HepG2 (cell line): ENCODE measurements around the gene YEATS4. TPM values are rescaled to one million over a fixed set of nuclear protein-coding genes. Genes with fewer than 3 reads are reported as not detected.

ENCODE experiments used
- ATAC-seq: fragments of 200-7000 bp; cut with Tn5 transposase; 3 replicates; pipeline ENCODE4 v1.9.1; 2020; ENCODE audit warnings: mild to moderate bottlenecking, moderate library complexity
- BruUV-seq: library from RNA; stranded (reverse); fragments of 400-500 nt; replicated peaks from 2 replicates; lab custom pipeline; 2021; lab: Mats Ljungman, UMichigan
- CTCF ChIA-PET: fragments of 300-600 bp; formaldehyde crosslinking; extraction: SDS; loops from one replicate; lab custom pipeline; 2021; ENCODE audit warnings: low total read pairs, inconsistent platforms, low intra/inter-chr PET ratio; lab: Yijun Ruan, JAX
- POLR2A ChIA-PET: fragments of 350-600 bp; sonication (Branson Sonifier 250); formaldehyde crosslinking; loops from one replicate; lab custom pipeline; 2020; ENCODE audit warnings: antibody characterized with exemption, inconsistent platforms; lab: Yijun Ruan, JAX
- DNase-seq: peaks from one replicate; pipeline ENCODE4 v3.0.0-alpha.2; 2015; ENCODE audit warnings: low spot score
- FAIRE-seq: peaks from 3 replicates; lab custom pipeline; 2011; peaks lifted over from hg19 to GRCh38; lab: Jason Lieb, UNC
- H2AFZ ChIP-seq: one replicate; pipeline ENCODE4 v1.6.1; 2011; ENCODE audit warnings: low read length, inconsistent platforms
- H3K27ac ChIP-seq: fragments of 300-600 bp; 3 replicates; pipeline ENCODE4 v1.8.0; 2011; ENCODE audit warnings: mixed run types, mild to moderate bottlenecking, mixed read lengths, low read length, inconsistent platforms; ENCODE audit not compliant: insufficient read depth; ENCODE audit errors: extremely low read length
- H3K27me3 ChIP-seq, 2 experiments: fragments of 200-600 bp in 1 of 2; 2 replicates in 1 of 2; 3 replicates in 1 of 2; pipeline versions ENCODE4 v1.6.0 to v1.8.0; 2011; ENCODE audit warnings: low read length in 2 of 2, mild to moderate bottlenecking in 2 of 2, moderate library complexity in 2 of 2, inconsistent platforms in 1 of 2; ENCODE audit not compliant: insufficient read depth in 2 of 2, control insufficient read depth in 1 of 2
- H3K36me3 ChIP-seq, 2 experiments: fragments of 200-600 bp in 1 of 2; replicated peaks in 1 of 2; 2 replicates in 1 of 2; 3 replicates in 1 of 2; pipeline versions ENCODE4 v1.5.1 to v1.8.0; 2011; ENCODE audit warnings: low read length in 2 of 2, inconsistent platforms in 1 of 2; ENCODE audit not compliant: insufficient read depth in 2 of 2, control insufficient read depth in 1 of 2
- H3K4me1 ChIP-seq: 2 replicates; pipeline ENCODE4 v1.5.1; 2012; ENCODE audit warnings: low read length, inconsistent platforms; ENCODE audit not compliant: insufficient read depth
- H3K4me2 ChIP-seq: 2 replicates; pipeline ENCODE4 v1.6.0; 2011; ENCODE audit warnings: low read depth, low read length, inconsistent platforms
- H3K4me3 ChIP-seq, 3 experiments: fragments of 200-600 bp in 1 of 3; sonication (generic), shearing (Covaris generic) in 1 of 3; replicated peaks in 1 of 3; 2 replicates each; pipeline ENCODE4 v1.5.1; 2011 to 2016; ENCODE audit warnings: low read length in 3 of 3, inconsistent platforms in 2 of 3, low read depth in 2 of 3, mild to moderate bottlenecking in 2 of 3, control low read depth in 1 of 3, mixed read lengths in 1 of 3; ENCODE audit not compliant: insufficient read depth in 1 of 3
- H3K79me2 ChIP-seq: one replicate; pipeline ENCODE4 v1.6.1; 2011; ENCODE audit warnings: low read length, inconsistent platforms; ENCODE audit not compliant: insufficient read depth
- H3K9ac ChIP-seq: 2 replicates; pipeline ENCODE4 v1.6.0; 2011; ENCODE audit warnings: mild to moderate bottlenecking, low read depth, low read length, inconsistent platforms; ENCODE audit not compliant: insufficient read depth
- H3K9me3 ChIP-seq: 2 replicates; pipeline ENCODE4 v1.5.1; 2012; ENCODE audit warnings: mild to moderate bottlenecking, low read length
- H4K20me1 ChIP-seq: 2 replicates; pipeline ENCODE4 v1.6.0; 2011; ENCODE audit warnings: inconsistent platforms, mild to moderate bottlenecking, low read length, moderate library complexity; ENCODE audit not compliant: insufficient read depth
- ARNT ChIP-seq: fragments of 450-650 bp; IDR thresholded peaks from 2 replicates; pipeline ENCODE4 v1.6.1; 2017
- ATF7 ChIP-seq, 2 experiments: fragments of 450-650 bp in 1 of 2; sonication (generic) in 1 of 2; formaldehyde crosslinking in 1 of 2; IDR thresholded peaks; 2 replicates each; pipeline versions ENCODE4 v1.4.0 to v1.6.1; 2016 to 2020; ENCODE audit warnings: antibody characterized with exemption in 1 of 2, mild to moderate bottlenecking in 1 of 2, missing genetic modification reagents in 1 of 2
- FOXO1 ChIP-seq: sonication (generic); formaldehyde crosslinking; IDR thresholded peaks from 2 replicates; pipeline ENCODE4 v1.4.0; 2020; ENCODE audit warnings: missing genetic modification reagents
- KDM3A ChIP-seq: IDR thresholded peaks from 2 replicates; pipeline ENCODE4 v1.6.1; 2018; ENCODE audit warnings: low read depth, missing compliant biosample characterization
- KLF15 ChIP-seq: sonication (generic); formaldehyde crosslinking; IDR thresholded peaks from 2 replicates; pipeline ENCODE4 v1.8.1; 2023; ENCODE audit warnings: borderline replicate concordance, mild to moderate bottlenecking, inconsistent platforms, missing genetic modification reagents, mixed read lengths
- NFATC3 ChIP-seq: sonication (generic); formaldehyde crosslinking; IDR thresholded peaks from 2 replicates; pipeline ENCODE4 v1.5.1; 2020; ENCODE audit warnings: mild to moderate bottlenecking, missing genetic modification reagents
- NONO ChIP-seq, 2 experiments: fragments of 450-650 bp in 1 of 2; sonication (generic) in 1 of 2; formaldehyde crosslinking in 1 of 2; IDR thresholded peaks in 1 of 2; conservative IDR thresholded peaks in 1 of 2; 2 replicates each; pipeline versions ENCODE4 v1.6.1 to v1.8.0; 2017 to 2022; ENCODE audit warnings: mild to moderate bottlenecking in 1 of 2, missing genetic modification reagents in 1 of 2, moderate library complexity in 1 of 2
- PAF1 ChIP-seq: IDR thresholded peaks from 2 replicates; pipeline ENCODE4 v1.6.1; 2016; ENCODE audit warnings: missing genetic modification reagents, missing compliant biosample characterization
- SP4 ChIP-seq: sonication (generic); formaldehyde crosslinking; IDR thresholded peaks from 2 replicates; pipeline ENCODE4 v1.8.1; 2023; ENCODE audit warnings: mild to moderate bottlenecking, missing genetic modification reagents
- SSRP1 ChIP-seq: IDR thresholded peaks from 2 replicates; pipeline ENCODE4 v1.6.1; 2016; ENCODE audit warnings: control low read depth
- TRIM24 ChIP-seq: sonication (generic); formaldehyde crosslinking; IDR thresholded peaks from 2 replicates; pipeline ENCODE4 v1.8.0; 2022; ENCODE audit warnings: mild to moderate bottlenecking, missing genetic modification reagents
- ZBTB42 ChIP-seq: sonication (generic); formaldehyde crosslinking; IDR thresholded peaks from 2 replicates; pipeline ENCODE4 v1.5.0; 2020; ENCODE audit warnings: mild to moderate bottlenecking, missing genetic modification reagents
- ZNF225 ChIP-seq: sonication (generic); formaldehyde crosslinking; IDR thresholded peaks from 2 replicates; pipeline ENCODE4 v1.4.0; 2020; ENCODE audit warnings: mild to moderate bottlenecking, missing genetic modification reagents
- ZNF276 ChIP-seq: sonication (generic); formaldehyde crosslinking; IDR thresholded peaks from 2 replicates; pipeline ENCODE4 v1.4.0; 2020; ENCODE audit warnings: mild to moderate bottlenecking, low read depth, missing genetic modification reagents
- ZNF788 ChIP-seq: sonication (generic); formaldehyde crosslinking; IDR thresholded peaks from 2 replicates; pipeline ENCODE4 v1.5.0; 2020; ENCODE audit warnings: mild to moderate bottlenecking, missing genetic modification reagents, borderline replicate concordance
- WGBS: methylation state at CpG from one replicate; pipeline ENCODE4 v1.1.6; 2017; ENCODE audit warnings: low lambda C conversion rate; 5-methylcytosine and 5-hydroxymethylcytosine counted together
- in situ Hi-C: cut with HindIII; loops from 2 replicates; pipeline ENCODE4 v1.10.0; 2017; ENCODE audit warnings: low pct_unique_long_range_greater_than_20kb; ENCODE audit not compliant: extremely low pct_ligation_motif_present
- intact Hi-C: fragments of 100-400 bp; cut with micrococcal nuclease; formaldehyde crosslinking; loops from one replicate; pipeline ENCODE4 v1.10.0; 2022; ENCODE audit not compliant: unreplicated experiment
- polyA plus RNA-seq, 8 experiments: library from polyadenylated mRNA; depleted of rRNA in 3 of 8; stranded (reverse) in 7 of 8; unstranded in 1 of 8; fragments of >200 nt; fragmentation: Illumina TruSeq in 4 of 8; extraction: Trizol in 4 of 8; gene quantifications; 2 replicates each; pipeline versions ENCODE4 v1.2.1 to v1.2.3, GENCODE V29; 2011 to 2016; ENCODE audit warnings: low read depth in 4 of 8, missing spikeins in 1 of 8, mixed read lengths in 1 of 8; ENCODE audit not compliant: insufficient read depth in 1 of 8
- total RNA-seq, 5 experiments: library from RNA; depleted of rRNA; stranded (reverse); fragments of >200 nt; fragmentation: Illumina TruSeq; extraction: Trizol; gene quantifications; 2 replicates each; pipeline ENCODE4 v1.2.3, GENCODE V29; 2016; ENCODE audit warnings: low read depth in 1 of 5
- TF ChIP-seq, protein P1 (sequence below): sonication (generic); formaldehyde crosslinking; IDR thresholded peaks from 2 replicates; pipeline ENCODE4 v1.8.1; 2023; ENCODE audit warnings: mild to moderate bottlenecking, missing genetic modification reagents, borderline replicate concordance
- TF ChIP-seq, protein P2 (sequence below): sonication (generic); formaldehyde crosslinking; IDR thresholded peaks from 2 replicates; pipeline ENCODE4 v1.5.1; 2020; ENCODE audit warnings: missing genetic modification reagents, mild to moderate bottlenecking, borderline replicate concordance

Gene YEATS4
- total and polyA plus RNA-seq, 2 of the 13 experiments (the other 11 are each of a cell fraction or from before 2014, with no cell fraction given): 16.8 to 45.0 TPM

DNA sequence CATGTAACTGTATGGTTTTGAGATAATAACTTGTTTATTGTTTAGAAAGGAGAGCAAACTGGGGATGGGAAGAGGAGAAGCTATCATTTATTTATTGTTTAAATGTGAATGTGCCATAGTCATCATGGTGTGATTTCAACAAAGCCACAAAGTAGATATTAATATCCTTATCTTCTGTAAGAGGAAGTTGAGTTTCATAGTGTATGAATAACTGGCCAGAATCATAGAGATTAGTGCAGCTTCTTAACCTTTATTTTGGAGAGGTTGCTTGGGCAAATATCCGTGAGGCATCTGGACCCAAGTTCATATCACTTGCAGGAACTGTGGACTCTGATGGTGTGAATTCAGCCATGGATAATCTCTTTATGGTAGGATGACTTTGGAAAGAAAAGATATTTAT, 38.2 kb upstream of the YEATS4 start (continued):
- TF ChIP-seq ZNF276 (no peak), ZBTB42 (CRISPR knock-in tag) (no peak)
- TF ChIP-seq, protein P1, sequence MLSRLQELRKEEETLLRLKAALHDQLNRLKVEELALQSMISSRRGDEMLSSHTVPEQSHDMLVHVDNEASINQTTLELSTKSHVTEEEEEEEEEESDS (CRISPR knock-in tag): no peak

- Histone ChIP-seq H3K9ac (no peak overlapping the region), H3K79me2 (peaks cover 20% of the 10 kb centered on the region), H3K36me3 (peaks cover 3 to 7% of the 10 kb centered on the region in 2 experiments), H3K4me3 (no peak overlapping the region), H3K9me3 (peaks cover 5% of the 10 kb centered on the region; the same call in 1 of the 2 replicates), H3K4me2 (no peak overlapping the region), H3K27me3 (no peaks in the 10 kb centered on the region), H3K27ac (peak overlapping the region; percentile 22), H3K4me1 (peaks cover 74% of the 10 kb centered on the region), H4K20me1 (no peaks in the 10 kb centered on the region), H2AFZ (no peak overlapping the region)
- POLR2A ChIA-PET: interaction anchor here (1.2 kb wide), 1 partner anchor 8 kb away, joined by 3 read pairs; no protein-coding TSS in a partner anchor
- no peak for DNase-seq
- 90% methylated on average over 2 of the region's 2 CpGs for WGBS
- BruUV-seq: no TSS peak
- ATAC-seq: peak; percentile 54
- intact Hi-C loops (no loop called here), in situ Hi-C loops (no loop called here)
- no peak for FAIRE-seq
- CTCF ChIA-PET: no interaction called here
- TF ChIP-seq NONO (IDR thresholded peaks at IDR 0.05): no peak
- 0 out of 2 replicates have a peak, but pooled peaks have one; percentile 4 for TF ChIP-seq NONO (CRISPR knock-in tag; conservative IDR thresholded peaks at IDR 0.05)
- TF ChIP-seq ATF7 (IDR thresholded peaks at IDR 0.05): no peak
- no peak for TF ChIP-seq ATF7 (CRISPR knock-in tag; IDR thresholded peaks at IDR 0.05)
- no peak for TF ChIP-seq TRIM24 (CRISPR knock-in tag)
- 0 out of 2 replicates have a peak, but pooled peaks have one; percentile 81 for TF ChIP-seq PAF1 (CRISPR knock-in tag)
- TF ChIP-seq, protein P2, sequence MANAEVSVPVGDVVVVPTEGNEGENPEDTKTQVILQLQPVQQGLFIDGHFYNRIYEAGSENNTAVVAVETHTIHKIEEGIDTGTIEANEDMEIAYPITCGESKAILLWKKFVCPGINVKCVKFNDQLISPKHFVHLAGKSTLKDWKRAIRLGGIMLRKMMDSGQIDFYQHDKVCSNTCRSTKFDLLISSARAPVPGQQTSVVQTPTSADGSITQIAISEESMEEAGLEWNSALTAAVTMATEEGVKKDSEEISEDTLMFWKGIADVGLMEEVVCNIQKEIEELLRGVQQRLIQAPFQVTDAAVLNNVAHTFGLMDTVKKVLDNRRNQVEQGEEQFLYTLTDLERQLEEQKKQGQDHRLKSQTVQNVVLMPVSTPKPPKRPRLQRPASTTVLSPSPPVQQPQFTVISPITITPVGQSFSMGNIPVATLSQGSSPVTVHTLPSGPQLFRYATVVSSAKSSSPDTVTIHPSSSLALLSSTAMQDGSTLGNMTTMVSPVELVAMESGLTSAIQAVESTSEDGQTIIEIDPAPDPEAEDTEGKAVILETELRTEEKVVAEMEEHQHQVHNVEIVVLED (CRISPR knock-in tag): 0 out of 2 replicates have a peak, but pooled peaks have one; percentile 14
- TF ChIP-seq FOXO1 (CRISPR knock-in tag): no peak
- no peak for TF ChIP-seq KDM3A
- no peak for TF ChIP-seq KLF15
- no peak for TF ChIP-seq ZNF788 (CRISPR knock-in tag)
- peak; percentile 46; the same call in 1 of the 2 replicates for TF ChIP-seq SSRP1 (CRISPR knock-in tag)
- no peak for TF ChIP-seq ARNT
- TF ChIP-seq NFATC3 (CRISPR knock-in tag): no peak
- no peak for TF ChIP-seq ZNF225 (CRISPR knock-in tag)
- TF ChIP-seq SP4 (CRISPR knock-in tag): no peak
These were observed 34.6 kb upstream of the YEATS4 start for GRCh38 chr12:69324797-69325466.
